Tibial nerve (tissue), 3 donors: Measurements from ENCODE around the gene PPFIA2.

ENCODE experiments used
- CTCF ChIP-seq, 5 experiments: fragments of 200-600 bp in 3 of 5; fragments of 450-650 bp in 2 of 5; sonication (generic) in 3 of 5; IDR thresholded peaks; one replicate each; pipeline ENCODE4 v1.5.1; 2016 to 2019; ENCODE audit warnings: antibody characterized with exemption in 5 of 5, mild to moderate bottlenecking in 3 of 5, moderate library complexity in 2 of 5
- POLR2A ChIP-seq, 2 donors: fragments of 450-650 bp; IDR thresholded peaks; one replicate each; pipeline ENCODE4 v1.6.1; 2017; ENCODE audit warnings: antibody characterized with exemption in 2 of 2, mild to moderate bottlenecking in 2 of 2, moderate library complexity in 2 of 2

DNA sequence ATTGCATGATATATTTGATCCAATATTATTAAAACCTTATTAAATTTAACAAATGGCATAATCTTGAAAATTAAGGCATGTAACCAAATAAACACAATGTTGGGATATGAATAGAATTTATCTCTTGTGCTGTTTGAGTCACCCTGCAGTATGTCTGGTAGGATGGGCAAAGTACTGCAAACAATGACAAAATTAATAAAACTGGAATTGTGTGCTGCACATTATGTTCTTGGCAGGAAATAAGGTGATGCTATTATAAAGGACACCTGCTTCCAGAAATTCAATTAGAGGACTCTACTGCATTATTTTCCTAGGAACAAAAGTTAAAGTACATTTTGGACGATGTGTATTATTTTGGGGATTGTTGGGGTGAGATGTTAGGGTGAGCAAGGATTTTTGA lies 132.7 kb downstream of the PPFIA2 start:
- TF ChIP-seq POLR2A (IDR thresholded peaks at IDR 0.05) (no peak), CTCF (IDR thresholded peaks at IDR 0.05) (no peak)
